ENCODE results near the gene MAGED4. TPM values are rescaled to one million over a fixed set of nuclear protein-coding genes. Genes with fewer than 3 reads are reported as not detected.
"Not testable (repeated sequence)": the region's sequence is repeated elsewhere in the genome, so short reads cannot be mapped to it uniquely, and the experiment has no call there.

The MAGED4 gene
- total RNA-seq = 1 to 10 TPM; 2.9 to 5.9 TPM
- long read RNA-seq, donor 1, partial matches to known transcripts = 1 of 3 reads
- long read RNA-seq, donor 1, other reads (novel, unspliced or antisense) = 0 of 3 reads
- long read RNA-seq, donor 2, partial matches to known transcripts = 1 of 2 reads
- long read RNA-seq, donor 2, other reads (novel, unspliced or antisense) = 0 of 2 reads

GRCh38 chrX:52184440-52185077, at the start of gene MAGED4:
MAGED4 (plus strand) TSS chrX:52184888; CDS start chrX:52185923, 1,035 bp downstream.
- DNase-seq (ENCODE audit: low spot score); intact Hi-C loops (cut with DNase I): not testable (repeated sequence)

GRCh38 chrX:52138830-52139544, 45.7 kb upstream of the MAGED4 start:
- DNase-seq (ENCODE audit: low spot score) = peak; percentile 60
- intact Hi-C loops (cut with DNase I) = no loop called here

GRCh38 chrX:52139545-52139895, 45.2 kb upstream of the MAGED4 start:
- intact Hi-C loops (cut with DNase I) = no loop called here
- no peak for DNase-seq (ENCODE audit: low spot score)

- DNase-seq (ENCODE audit: low spot score) = peak; percentile 58
- intact Hi-C loops (cut with DNase I) = no loop called here
Observed at GRCh38 chrX:52140020-52140419, 44.7 kb upstream of the MAGED4 start.

GRCh38 chrX:52150667-52151066, 34.0 kb upstream of the MAGED4 start:
- DNase-seq (ENCODE audit: low spot score) = peak; percentile 63
- intact Hi-C loops (cut with DNase I) = loop anchor here in 1 of 2 donors (5.0 kb wide), 1 partner anchor 167 kb away; no protein-coding TSS in a partner anchor

- intact Hi-C loops (cut with DNase I) = not testable (repeated sequence)
Observed at GRCh38 chrX:52160140-52160539, 24.5 kb upstream of the MAGED4 start.

GRCh38 chrX:52166840-52167239, 17.8 kb upstream of the MAGED4 start:
- intact Hi-C loops (cut with DNase I) = no loop called here
- no peak for DNase-seq (ENCODE audit: low spot score)

More at GRCh38 chrX:52160140-52160539, 24.5 kb upstream of the MAGED4 start:
- not testable (repeated sequence) for DNase-seq (ENCODE audit: low spot score)

- DNase-seq (ENCODE audit: low spot score) = peak; percentile 69
- intact Hi-C loops (cut with DNase I) = not testable (repeated sequence)
Observed at GRCh38 chrX:52171055-52171454, 13.6 kb upstream of the MAGED4 start.

- DNase-seq (ENCODE audit: low spot score); intact Hi-C loops (cut with DNase I): not testable (repeated sequence)
Observed at GRCh38 chrX:52185078-52185453, 378 bp downstream of the MAGED4 start.

GRCh38 chrX:52211405-52211804, 26.7 kb downstream of the MAGED4 start:
- DNase-seq (ENCODE audit: low spot score); intact Hi-C loops (cut with DNase I): not testable (repeated sequence)

- no peak for DNase-seq (ENCODE audit: low spot score)
- intact Hi-C loops (cut with DNase I) = no loop called here
Observed at GRCh38 chrX:52213276-52213675, 28.6 kb downstream of the MAGED4 start.

- no peak for DNase-seq (ENCODE audit: low spot score)
- intact Hi-C loops (cut with DNase I) = no loop called here
Observed at GRCh38 chrX:52216541-52216940, 31.9 kb downstream of the MAGED4 start.

GRCh38 chrX:52217494-52218160, 32.9 kb downstream of the MAGED4 start:
- no peak for DNase-seq (ENCODE audit: low spot score)
- intact Hi-C loops (cut with DNase I) = no loop called here

- DNase-seq (ENCODE audit: low spot score) = no peak
- intact Hi-C loops (cut with DNase I) = no loop called here
Observed at GRCh38 chrX:52220936-52221335, 36.2 kb downstream of the MAGED4 start.

Other genes with a start within 250 kb of the MAGED4 start
- gene MAGED4B, start 115.7 kb upstream of the MAGED4 start, total RNA-seq = 1 to 10 TPM; 3.4 to 6.3 TPM
- gene XAGE2, start 184.1 kb downstream of the MAGED4 start, total RNA-seq = not detected